ENCODE results near the gene CHAD. TPM values are rescaled to one million over a fixed set of nuclear protein-coding genes. Genes with fewer than 3 reads are reported as not detected.

CHAD gene
- total RNA-seq, 1 donor from 2014 or later: 0.12 TPM

DNA sequence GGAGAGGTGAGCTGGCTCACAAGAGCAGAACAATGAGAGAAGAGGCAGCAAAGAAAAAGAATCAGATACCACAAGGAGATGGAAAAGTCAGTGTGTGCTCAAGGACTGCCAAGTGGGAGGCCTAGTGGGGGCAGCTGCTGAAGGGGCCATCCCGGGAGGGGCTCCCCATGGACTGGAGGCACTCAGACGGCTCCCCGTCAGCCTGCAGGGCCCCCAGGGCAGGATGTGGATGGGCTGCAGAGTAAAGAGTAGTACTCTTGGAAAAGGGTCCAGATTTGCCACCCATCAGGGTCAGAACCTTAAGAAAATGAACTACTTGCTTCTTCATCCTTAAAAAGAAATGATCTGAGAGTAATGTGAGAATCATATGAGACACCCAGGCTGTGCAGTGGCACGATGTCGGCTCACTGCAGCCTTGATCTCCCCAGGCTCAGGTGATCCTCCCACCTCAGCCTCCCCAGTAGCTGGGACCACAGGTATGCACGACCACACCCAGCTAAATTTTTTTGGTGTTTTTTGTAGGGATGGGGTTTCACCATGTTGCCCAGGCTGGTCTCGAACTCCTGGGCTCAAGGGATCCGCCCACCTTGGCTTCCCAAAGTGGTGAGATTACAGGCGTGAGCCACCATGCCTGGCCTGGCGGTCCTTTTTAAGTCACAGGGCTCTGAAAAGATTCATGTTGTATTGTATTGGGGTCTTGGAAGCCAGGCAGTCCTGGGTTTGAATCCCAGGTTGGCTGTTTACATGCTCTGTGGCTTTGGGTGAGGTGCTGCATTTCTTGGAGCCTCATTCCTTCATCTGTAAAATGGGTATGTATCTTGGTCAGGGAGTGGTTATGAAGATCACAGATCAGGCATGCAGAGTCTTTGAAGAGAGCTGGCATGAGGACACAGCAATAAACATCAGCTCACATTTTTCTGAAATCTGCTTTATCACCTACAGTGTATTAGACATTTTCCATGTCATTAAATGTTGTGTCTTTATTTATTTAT lies 27.5 kb downstream of the CHAD start:
- TF ChIP-seq, protein P1, sequence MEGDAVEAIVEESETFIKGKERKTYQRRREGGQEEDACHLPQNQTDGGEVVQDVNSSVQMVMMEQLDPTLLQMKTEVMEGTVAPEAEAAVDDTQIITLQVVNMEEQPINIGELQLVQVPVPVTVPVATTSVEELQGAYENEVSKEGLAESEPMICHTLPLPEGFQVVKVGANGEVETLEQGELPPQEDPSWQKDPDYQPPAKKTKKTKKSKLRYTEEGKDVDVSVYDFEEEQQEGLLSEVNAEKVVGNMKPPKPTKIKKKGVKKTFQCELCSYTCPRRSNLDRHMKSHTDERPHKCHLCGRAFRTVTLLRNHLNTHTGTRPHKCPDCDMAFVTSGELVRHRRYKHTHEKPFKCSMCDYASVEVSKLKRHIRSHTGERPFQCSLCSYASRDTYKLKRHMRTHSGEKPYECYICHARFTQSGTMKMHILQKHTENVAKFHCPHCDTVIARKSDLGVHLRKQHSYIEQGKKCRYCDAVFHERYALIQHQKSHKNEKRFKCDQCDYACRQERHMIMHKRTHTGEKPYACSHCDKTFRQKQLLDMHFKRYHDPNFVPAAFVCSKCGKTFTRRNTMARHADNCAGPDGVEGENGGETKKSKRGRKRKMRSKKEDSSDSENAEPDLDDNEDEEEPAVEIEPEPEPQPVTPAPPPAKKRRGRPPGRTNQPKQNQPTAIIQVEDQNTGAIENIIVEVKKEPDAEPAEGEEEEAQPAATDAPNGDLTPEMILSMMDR (IDR thresholded peaks at IDR 0.05): no peak
- Mint-ChIP-seq H3K9me3 (ENCODE audit: low read depth) (no peaks in the 10 kb centered on the region), H3K4me3 (ENCODE audit: unreplicated experiment) (no peak overlapping the region), H3K4me1 (ENCODE audit: low read depth) (peaks cover 10% of the 10 kb centered on the region), H3K36me3 (ENCODE audit: low read depth) (no peaks in the 10 kb centered on the region), H3K27me3 (ENCODE audit: low read depth) (no peaks in the 10 kb centered on the region), H3K27ac (ENCODE audit: unreplicated experiment) (no peak overlapping the region)
- no peak for DNase-seq (ENCODE audit: low spot score)

DNA sequence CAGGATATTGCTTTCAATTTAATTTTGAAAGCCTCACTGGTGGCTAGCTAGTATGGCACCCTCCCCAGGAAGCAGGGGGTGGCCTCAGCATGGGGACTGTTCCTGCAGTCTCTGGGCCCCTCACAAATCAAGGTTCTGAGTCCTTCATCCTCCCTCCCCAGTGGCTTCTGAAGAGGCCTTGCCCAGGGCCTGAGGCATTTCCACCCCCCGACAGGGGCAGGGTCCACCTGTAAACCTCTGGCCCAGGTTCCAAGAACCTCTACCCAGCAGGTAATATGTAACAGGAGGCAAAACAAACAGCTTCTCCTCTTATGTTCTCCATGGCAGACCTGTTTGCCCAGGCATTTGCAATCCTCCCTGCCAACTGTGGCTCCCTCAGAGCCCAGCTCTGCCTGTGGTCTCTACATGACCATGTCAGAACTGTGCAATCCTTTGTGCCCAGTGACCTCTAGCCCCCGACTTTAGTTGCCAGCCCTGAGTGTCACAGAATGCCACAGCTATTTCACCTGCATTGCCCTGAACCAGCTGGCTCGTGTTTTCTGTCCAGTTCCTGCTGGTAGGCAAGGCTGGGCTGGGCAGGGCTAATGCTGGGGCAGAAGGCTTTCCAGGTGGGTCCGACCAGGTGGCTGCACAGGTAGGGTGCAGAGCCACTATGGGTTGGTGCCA lies 28.4 kb downstream of the CHAD start:
- no peaks in the 10 kb centered on the region for H3K9me3 Mint-ChIP-seq (ENCODE audit: low read depth)
- H3K36me3 Mint-ChIP-seq (ENCODE audit: low read depth): no peaks in the 10 kb centered on the region
- H3K27me3 Mint-ChIP-seq (ENCODE audit: low read depth): no peaks in the 10 kb centered on the region
- no peak overlapping the region for H3K4me3 Mint-ChIP-seq (ENCODE audit: unreplicated experiment)
- TF ChIP-seq, protein P1 (IDR thresholded peaks at IDR 0.05): no peak
- peaks cover 10% of the 10 kb centered on the region for H3K4me1 Mint-ChIP-seq (ENCODE audit: low read depth)
- DNase-seq (ENCODE audit: low spot score): no peak
- no peak overlapping the region for H3K27ac Mint-ChIP-seq (ENCODE audit: unreplicated experiment)

DNA sequence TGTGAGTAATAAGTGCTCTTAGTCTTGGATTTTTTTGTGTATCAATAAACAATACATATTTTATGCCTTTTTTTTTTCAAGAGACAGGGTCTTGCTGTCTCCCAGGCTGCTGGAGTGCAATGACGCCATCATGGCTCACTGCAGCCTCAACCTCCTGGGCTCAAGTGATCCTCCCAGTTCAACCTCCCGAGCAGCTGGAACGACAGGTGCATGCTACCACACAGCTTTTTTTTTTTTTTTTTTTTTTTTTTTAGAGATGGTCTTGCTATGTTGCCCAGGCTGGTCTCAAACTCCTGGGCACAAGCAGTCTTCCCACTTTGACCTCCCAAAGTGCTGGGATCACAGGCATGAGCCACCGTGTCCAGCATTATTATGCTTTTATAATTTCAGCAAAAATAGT lies 29.7 kb downstream of the CHAD start:
- no peaks in the 10 kb centered on the region for H3K36me3 Mint-ChIP-seq (ENCODE audit: low read depth)

DNA sequence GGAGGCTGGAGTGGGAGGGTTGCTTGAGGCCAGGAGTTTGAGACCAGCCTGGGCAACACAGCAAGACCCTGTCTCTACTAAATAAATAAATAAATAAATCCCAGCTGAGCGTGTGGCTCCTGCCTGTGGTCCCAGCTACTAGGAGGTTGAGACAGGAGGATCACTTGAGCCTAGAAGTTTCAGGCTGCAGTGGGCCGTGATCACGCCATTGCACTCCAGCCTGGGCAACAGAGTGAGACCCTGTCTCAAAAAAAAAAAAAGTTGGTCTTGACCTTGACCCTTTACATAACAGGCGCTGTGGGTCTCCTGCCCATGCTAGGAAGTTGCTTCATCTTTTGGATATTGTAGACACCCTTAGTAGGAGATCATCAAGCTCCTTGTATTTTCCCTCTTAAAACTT lies 31.3 kb downstream of the CHAD start:
- no peak overlapping the region for H3K4me3 Mint-ChIP-seq (ENCODE audit: unreplicated experiment)
- no peaks in the 10 kb centered on the region for H3K9me3 Mint-ChIP-seq (ENCODE audit: low read depth)
- no peaks in the 10 kb centered on the region for H3K27me3 Mint-ChIP-seq (ENCODE audit: low read depth)
- H3K4me1 Mint-ChIP-seq (ENCODE audit: low read depth): no peaks in the 10 kb centered on the region
- H3K27ac Mint-ChIP-seq (ENCODE audit: unreplicated experiment): no peak overlapping the region
- H3K36me3 Mint-ChIP-seq (ENCODE audit: low read depth): no peaks in the 10 kb centered on the region
- TF ChIP-seq, protein P1 (IDR thresholded peaks at IDR 0.05): no peak
- no peak for DNase-seq (ENCODE audit: low spot score)

More for the DNA sequence above, 29.7 kb downstream of the CHAD start:
- Mint-ChIP-seq H3K9me3 (ENCODE audit: low read depth) (no peaks in the 10 kb centered on the region), H3K4me1 (ENCODE audit: low read depth) (peaks cover 10% of the 10 kb centered on the region), H3K27me3 (ENCODE audit: low read depth) (no peaks in the 10 kb centered on the region), H3K4me3 (ENCODE audit: unreplicated experiment) (no peak overlapping the region), H3K27ac (ENCODE audit: unreplicated experiment) (no peak overlapping the region)
- TF ChIP-seq, protein P1 (IDR thresholded peaks at IDR 0.05): no peak
- DNase-seq (ENCODE audit: low spot score): no peak

DNA sequence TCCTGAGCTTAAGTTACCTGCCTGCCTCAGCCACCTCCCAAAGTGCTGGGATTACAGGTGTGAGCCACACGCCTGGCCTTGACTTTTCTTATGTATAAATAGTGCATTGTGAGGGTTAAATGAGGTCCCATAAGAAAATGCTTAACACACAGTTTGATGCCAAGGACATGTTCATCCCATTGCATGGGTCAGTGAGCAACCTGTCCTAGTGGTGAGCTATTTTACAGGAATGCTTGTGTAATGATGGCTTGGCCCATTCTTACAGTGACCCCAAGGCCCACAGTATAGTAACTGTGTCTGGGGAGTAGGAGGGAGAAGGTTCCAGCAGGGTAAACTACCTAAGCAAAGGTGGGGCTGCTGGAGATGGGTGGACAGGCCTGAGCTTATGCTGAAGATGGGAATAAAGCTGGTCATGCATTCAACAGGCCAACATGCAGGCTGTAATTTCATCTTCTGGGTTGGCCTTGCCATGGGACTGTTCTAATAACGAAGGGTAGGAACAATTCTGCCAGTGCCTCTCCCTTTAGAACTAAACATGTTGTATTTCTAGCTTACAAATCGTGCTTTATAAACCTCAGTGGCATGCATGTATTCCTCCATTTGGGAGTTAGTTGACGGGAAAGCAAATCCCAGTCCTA lies 36.4 kb downstream of the CHAD start:
- H3K9me3 Mint-ChIP-seq (ENCODE audit: low read depth): no peaks in the 10 kb centered on the region
- no peak overlapping the region for H3K4me3 Mint-ChIP-seq (ENCODE audit: unreplicated experiment)
- DNase-seq (ENCODE audit: low spot score): no peak
- TF ChIP-seq, protein P1 (IDR thresholded peaks at IDR 0.05): no peak
- H3K27ac Mint-ChIP-seq (ENCODE audit: unreplicated experiment): no peak overlapping the region
- peaks cover 8% of the 10 kb centered on the region for H3K4me1 Mint-ChIP-seq (ENCODE audit: low read depth)
- H3K36me3 Mint-ChIP-seq (ENCODE audit: low read depth): no peaks in the 10 kb centered on the region
- H3K27me3 Mint-ChIP-seq (ENCODE audit: low read depth): no peaks in the 10 kb centered on the region
